H1 (cell line): ENCODE results near the gene GTPBP6. TPM values are rescaled to one million over a fixed set of nuclear protein-coding genes. Genes with fewer than 3 reads are reported as not detected.

Experiments
- CTCF ChIA-PET: fragments of 300-600 bp; sonication (Branson Sonifier 250); formaldehyde crosslinking; loops from one replicate; lab custom pipeline; 2021; ENCODE audit not compliant: partially characterized antibody; lab: Charles Lee
- POLR2A ChIA-PET: fragments of 300-600 bp; sonication (Branson Sonifier 250); formaldehyde crosslinking; loops from one replicate; lab custom pipeline; 2021; ENCODE audit warnings: inconsistent platforms; ENCODE audit not compliant: partially characterized antibody; lab: Charles Lee
- DNase-seq, 2 experiments: peaks; one replicate each; pipeline versions ENCODE4 v3.0.0 to v3.0.0-alpha.2; 2010 to 2022; ENCODE audit warnings: low spot score in 2 of 2, low read depth in 1 of 2, mixed read lengths in 1 of 2
- FAIRE-seq: peaks from 2 replicates; lab custom pipeline; 2011; peaks lifted over from hg19 to GRCh38; lab: Jason Lieb, UNC
- H2AFZ ChIP-seq: 2 replicates; pipeline ENCODE4 v1.8.1; 2012; ENCODE audit warnings: low read length, inconsistent platforms
- H2AK5ac ChIP-seq: 2 replicates; pipeline ENCODE4 v1.6.1; 2013; ENCODE audit warnings: low read depth, low read length
- H2BK120ac ChIP-seq: replicated peaks from 2 replicates; pipeline ENCODE3; 2013; ENCODE audit warnings: low read depth, low read length, inconsistent platforms
- H2BK12ac ChIP-seq: 2 replicates; pipeline ENCODE4 v1.6.1; 2013; ENCODE audit warnings: low read depth, low read length
- H2BK15ac ChIP-seq: 2 replicates; pipeline ENCODE4 v1.6.1; 2013; ENCODE audit warnings: low read length
- H2BK20ac ChIP-seq: 2 replicates; pipeline ENCODE4 v1.6.1; 2013; ENCODE audit warnings: low read length
- H2BK5ac ChIP-seq: 2 replicates; pipeline ENCODE4 v1.6.1; 2013; ENCODE audit warnings: low read depth, low read length
- H3K14ac ChIP-seq: 2 replicates; pipeline ENCODE4 v1.6.1; 2013; ENCODE audit warnings: inconsistent platforms; ENCODE audit not compliant: insufficient read length
- H3K18ac ChIP-seq: 2 replicates; pipeline ENCODE4 v1.6.1; 2013; ENCODE audit warnings: low read length; ENCODE audit errors: extremely low read depth
- H3K23ac ChIP-seq: 2 replicates; pipeline ENCODE4 v1.6.1; 2013; ENCODE audit warnings: inconsistent platforms; ENCODE audit not compliant: insufficient read length
- H3K23me2 ChIP-seq: 2 replicates; pipeline ENCODE4 v1.6.1; 2013; ENCODE audit warnings: low read depth, low read length
- H3K27ac ChIP-seq: 2 replicates; pipeline ENCODE4 v1.6.1; 2011; ENCODE audit warnings: low read depth, low read length, inconsistent platforms
- H3K27me3 ChIP-seq, 4 experiments: replicated peaks in 1 of 4; 1 replicate in 1 of 4; 2 replicates in 3 of 4; pipeline versions ENCODE4 v1.6.1 to v1.8.1; 2011 to 2013; ENCODE audit warnings: low read length in 3 of 4, mild to moderate bottlenecking in 3 of 4, inconsistent platforms in 2 of 4, mixed read lengths in 2 of 4, moderate library complexity in 1 of 4; ENCODE audit not compliant: control insufficient read depth in 3 of 4, insufficient read depth in 3 of 4; ENCODE audit errors: extremely low read depth in 1 of 4
- H3K36me3 ChIP-seq, 4 experiments: 2 replicates each; pipeline versions ENCODE4 v1.6.1 to v1.8.1; 2011 to 2013; ENCODE audit warnings: mild to moderate bottlenecking in 4 of 4, low read length in 3 of 4, moderate library complexity in 2 of 4, control low read depth in 1 of 4, inconsistent platforms in 1 of 4; ENCODE audit not compliant: insufficient read depth in 4 of 4, control insufficient read depth in 2 of 4
- H3K4ac ChIP-seq: replicated peaks from 2 replicates; pipeline ENCODE3; 2013; ENCODE audit warnings: low read length, low read depth, mixed read lengths, inconsistent platforms; ENCODE audit not compliant: insufficient read length
- H3K4me1 ChIP-seq, 4 experiments: replicated peaks in 1 of 4; 1 replicate in 1 of 4; 2 replicates in 3 of 4; pipeline versions ENCODE4 v1.6.1 to v1.8.1; 2011 to 2013; ENCODE audit warnings: low read length in 3 of 4, inconsistent platforms in 2 of 4, mixed read lengths in 1 of 4; ENCODE audit not compliant: insufficient read depth in 4 of 4, control insufficient read depth in 3 of 4
- H3K4me2 ChIP-seq, 2 experiments: 2 replicates each; pipeline versions ENCODE4 v1.6.1 to v1.8.1; 2011 to 2013; ENCODE audit warnings: low read depth in 2 of 2, low read length in 2 of 2, control low read depth in 1 of 2, inconsistent platforms in 1 of 2, mild to moderate bottlenecking in 1 of 2; ENCODE audit not compliant: insufficient read depth in 1 of 2
- H3K4me3 ChIP-seq, 4 experiments: fragments of 200-600, 300-600 bp in 1 of 4; sonication (generic), shearing (Covaris generic), sonication (Bioruptor Twin) in 1 of 4; 2 replicates each; pipeline versions ENCODE4 v1.5.1 to v1.8.1; 2011 to 2016; ENCODE audit warnings: low read length in 4 of 4, low read depth in 3 of 4, control low read depth in 2 of 4, inconsistent platforms in 2 of 4, mild to moderate bottlenecking in 2 of 4, mixed read lengths in 1 of 4, moderate library complexity in 1 of 4; ENCODE audit not compliant: insufficient read depth in 2 of 4; ENCODE audit errors: extremely low read depth in 1 of 4
- H3K56ac ChIP-seq: replicated peaks from 2 replicates; pipeline ENCODE3; 2013; ENCODE audit warnings: low read depth, mild to moderate bottlenecking, mixed read lengths, low read length, inconsistent platforms; ENCODE audit not compliant: insufficient read length
- H3K79me1 ChIP-seq: 2 replicates; pipeline ENCODE4 v1.6.1; 2013; ENCODE audit warnings: low read depth, low read length, control low read depth
- H3K79me2 ChIP-seq, 2 experiments: 2 replicates each; pipeline versions ENCODE4 v1.6.1 to v1.8.1; 2012 to 2013; ENCODE audit warnings: low read length in 2 of 2, mild to moderate bottlenecking in 2 of 2, inconsistent platforms in 1 of 2; ENCODE audit not compliant: insufficient read depth in 2 of 2, control insufficient read depth in 1 of 2
- H3K9ac ChIP-seq, 4 experiments: replicated peaks in 1 of 4; 1 replicate in 1 of 4; 2 replicates in 3 of 4; pipeline versions ENCODE4 v1.6.1 to v1.8.1; 2011 to 2013; ENCODE audit warnings: low read depth in 3 of 4, low read length in 3 of 4, control low read depth in 2 of 4, mild to moderate bottlenecking in 2 of 4, moderate library complexity in 2 of 4, inconsistent platforms in 1 of 4; ENCODE audit errors: extremely low read depth in 1 of 4
- H3K9me3 ChIP-seq, 2 experiments: 2 replicates each; pipeline versions ENCODE4 v1.6.1 to v1.8.1; 2012 to 2013; ENCODE audit warnings: mild to moderate bottlenecking in 2 of 2, moderate library complexity in 2 of 2, control low read depth in 1 of 2, inconsistent platforms in 1 of 2, low read depth in 1 of 2, low read length in 1 of 2, mixed read lengths in 1 of 2; ENCODE audit not compliant: insufficient read depth in 2 of 2
- H4K20me1 ChIP-seq, 2 experiments: replicated peaks in 1 of 2; 2 replicates each; pipeline versions ENCODE3 to v1.8.1; 2011 to 2013; ENCODE audit warnings: inconsistent platforms in 2 of 2, low read length in 2 of 2, mild to moderate bottlenecking in 1 of 2; ENCODE audit not compliant: insufficient read depth in 2 of 2, control insufficient read depth in 1 of 2
- H4K5ac ChIP-seq: 2 replicates; pipeline ENCODE4 v1.6.1; 2013; ENCODE audit warnings: low read length, low read depth, mixed read lengths, inconsistent platforms; ENCODE audit not compliant: insufficient read length
- H4K8ac ChIP-seq: 2 replicates; pipeline ENCODE4 v1.8.0; 2013; ENCODE audit warnings: mild to moderate bottlenecking, moderate library complexity, low read length, inconsistent platforms; ENCODE audit not compliant: insufficient read depth; ENCODE audit errors: extremely low read depth
- H4K91ac ChIP-seq: replicated peaks from 2 replicates; pipeline ENCODE3; 2013; ENCODE audit warnings: low read length, mixed read lengths, inconsistent platforms; ENCODE audit not compliant: insufficient read length
- BCL11A ChIP-seq, 2 experiments: IDR thresholded peaks; one replicate each; pipeline ENCODE4 v1.6.1; 2011; ENCODE audit warnings: low read depth in 2 of 2, low read length in 2 of 2, mild to moderate bottlenecking in 2 of 2
- EGR1 ChIP-seq: IDR thresholded peaks from 2 replicates; pipeline ENCODE4 v1.6.1; 2011; ENCODE audit warnings: low read depth, low read length, borderline replicate concordance
- EZH2 ChIP-seq: fragments of 200-600 bp; sonication (generic); IDR thresholded peaks from 2 replicates; pipeline ENCODE4 v1.7.1; 2012; ENCODE audit warnings: low read depth, mild to moderate bottlenecking, moderate library complexity, low read length, inconsistent platforms; ENCODE audit not compliant: severe bottlenecking
- FOSL1 ChIP-seq: IDR thresholded peaks from 2 replicates; pipeline ENCODE4 v1.6.1; 2011; ENCODE audit warnings: mild to moderate bottlenecking, low read depth, low read length, moderate library complexity; ENCODE audit not compliant: insufficient read depth
- KDM5A ChIP-seq: fragments of 200-600 bp; IDR thresholded peaks from 2 replicates; pipeline ENCODE4 v1.7.1; 2012; ENCODE audit warnings: mild to moderate bottlenecking, low read length, inconsistent platforms, mixed read lengths
- NRF1 ChIP-seq: IDR thresholded peaks from 2 replicates; pipeline ENCODE4 v1.6.1; 2011; ENCODE audit warnings: mild to moderate bottlenecking, low read depth, low read length, improper control_type of control experiment
- POU5F1 ChIP-seq: IDR thresholded peaks from 2 replicates; pipeline ENCODE4 v1.6.1; 2011; ENCODE audit warnings: low read depth, mild to moderate bottlenecking, low read length, moderate library complexity
- SP2 ChIP-seq: IDR thresholded peaks from 2 replicates; pipeline ENCODE4 v1.6.1; 2012; ENCODE audit warnings: mild to moderate bottlenecking, low read length, inconsistent platforms
- SP4 ChIP-seq: IDR thresholded peaks from 2 replicates; pipeline ENCODE4 v1.6.1; 2012; ENCODE audit warnings: low read length, inconsistent platforms
- SUZ12 ChIP-seq: fragments of 200-600 bp; sonication (generic); IDR thresholded peaks from 2 replicates; pipeline ENCODE4 v1.6.1; 2012; ENCODE audit warnings: mild to moderate bottlenecking, inconsistent platforms, low read length, moderate library complexity, mixed read lengths
- TEAD4 ChIP-seq: IDR thresholded peaks from 2 replicates; pipeline ENCODE4 v1.6.1; 2012; ENCODE audit warnings: low read depth, low read length, inconsistent platforms, mixed read lengths
- WGBS, 2 experiments: shearing (Covaris generic) in 1 of 2; methylation state at CpG; one replicate each; pipeline versions ENCODE4 v1.1.6 to v1.1.7; 2013 to 2015; ENCODE audit warnings: low lambda C conversion rate in 2 of 2, mixed read lengths in 2 of 2, inconsistent platforms in 1 of 2, low coverage in 1 of 2, missing lambda C conversion rate in 1 of 2; ENCODE audit not compliant: insufficient replicate concordance in 2 of 2, insufficient coverage in 1 of 2, insufficient read length in 1 of 2; ENCODE audit errors: extremely low coverage in 1 of 2, missing lambda C conversion rate in 1 of 2; 5-methylcytosine and 5-hydroxymethylcytosine counted together
- polyA plus RNA-seq, 7 experiments: library from polyadenylated mRNA; depleted of rRNA in 3 of 7; stranded (reverse) in 5 of 7; unstranded in 2 of 7; fragments of >200 nt in 5 of 7; fragments of 200-250 nt in 2 of 7; gene quantifications; 1 replicate in 5 of 7; 2 replicates in 1 of 7; 4 replicates in 1 of 7; pipeline versions ENCODE4 v1.2.1 to v1.2.3, GENCODE V29; 2011 to 2013; ENCODE audit warnings: missing spikeins in 2 of 7, mixed read lengths in 2 of 7
- total RNA-seq: library from RNA; stranded (reverse); fragmentation: NEBNext Ultra II Directional; extraction: Animal tissue kit (Norgen Biotek cat#: 25700); gene quantifications from 2 replicates; pipeline ENCODE4 v1.2.1, GENCODE V29; 2021
- TF ChIP-seq, protein P1 (sequence below): IDR thresholded peaks from 2 replicates; pipeline ENCODE4 v1.6.1; 2012; ENCODE audit warnings: inconsistent platforms
- TF ChIP-seq, protein P2 (sequence below): IDR thresholded peaks from 2 replicates; pipeline ENCODE4 v1.6.1; 2012; ENCODE audit warnings: low read length, inconsistent platforms

GTPBP6 gene
- total and polyA plus RNA-seq, 2 of the 8 experiments (the other 6 are each of a cell fraction or from before 2014, with no cell fraction given), result 33.9 to 57.1 TPM

DNA sequence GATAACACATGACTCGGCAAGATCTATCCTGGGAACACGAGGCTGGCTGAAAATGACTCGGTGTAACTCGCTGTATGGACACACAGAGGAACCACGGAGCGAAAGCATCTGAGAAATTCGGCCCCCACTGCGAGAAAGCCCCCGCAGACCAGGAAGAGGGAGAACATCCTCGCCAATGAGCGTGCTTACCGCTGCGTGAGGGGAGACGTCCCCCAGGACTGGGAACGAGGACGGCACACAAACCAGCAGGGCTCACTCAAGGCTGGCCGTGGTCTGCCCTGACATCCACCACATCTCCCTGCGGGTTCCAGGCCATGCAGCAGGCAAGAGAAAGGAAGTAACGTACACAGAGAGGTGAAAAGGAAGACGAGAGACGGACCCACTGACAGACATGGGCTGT is 17.6 kb upstream of the GTPBP6 start:
- no peak overlapping the region for H3K23ac ChIP-seq
- no peaks in the 10 kb centered on the region for H3K79me2 ChIP-seq
- no peak for FAIRE-seq
- H3K79me1 ChIP-seq, result no peaks in the 10 kb centered on the region; the same call in 1 of the 2 replicates
- H3K27ac ChIP-seq, result no peak overlapping the region
- no peak overlapping the region for H2AFZ ChIP-seq
- H4K20me1 ChIP-seq, result peaks cover 0 to 14% of the 10 kb centered on the region in 2 experiments
- H3K27me3 ChIP-seq, result no peaks in the 10 kb centered on the region
- H3K36me3 ChIP-seq, result peaks cover 5 to 45% (median 20%) of the 10 kb centered on the region in 4 experiments; a peak in 5 of 8 replicates
- H3K9me3 ChIP-seq, result no peaks in the 10 kb centered on the region; a peak in 1 of 4 replicates
- no peak overlapping the region for H2BK15ac ChIP-seq
- H3K14ac ChIP-seq, result no peak overlapping the region
- no peak overlapping the region for H2BK20ac ChIP-seq
- H3K4me1 ChIP-seq, result peaks cover 0 to 2% (median under 1%) of the 10 kb centered on the region in 4 experiments; a peak in 3 of 7 replicates
- CTCF ChIA-PET, result no interaction called here
- no peak overlapping the region for H2BK12ac ChIP-seq
- 86% methylated on average over 19 of the region's 21 CpGs; no CpG with 5 or more reads in 1 of the 2 experiments for whole genome bisulfite sequencing, 2 experiments
- no peak overlapping the region for H4K8ac ChIP-seq
- no peaks in the 10 kb centered on the region for H3K23me2 ChIP-seq
- H3K18ac ChIP-seq, result no peak overlapping the region
- H2BK120ac ChIP-seq, result no peak overlapping the region
- POLR2A ChIA-PET, result no interaction called here
- H3K4me2 ChIP-seq, result no peak overlapping the region
- H2AK5ac ChIP-seq, result no peak overlapping the region
- no peak overlapping the region for H3K4me3 ChIP-seq
- H4K91ac ChIP-seq, result no peak overlapping the region
- H3K4ac ChIP-seq, result no peak overlapping the region
- no peak for DNase-seq
- H2BK5ac ChIP-seq, result peak overlapping the region; percentile 30; the same call in 1 of the 2 replicates
- no peak overlapping the region for H3K56ac ChIP-seq
- H4K5ac ChIP-seq, result no peak overlapping the region
- H3K9ac ChIP-seq, result no peak overlapping the region
- TF ChIP-seq BCL11A (IDR thresholded peaks at IDR 0.05; ENCODE audit: low read depth in 2 of 2, low read length in 2 of 2) (no peak), SUZ12 (no peak), POU5F1 (no peak), NRF1 (no peak), SP2 (no peak), EZH2 (no peak), TEAD4 (no peak), EGR1 (no peak), KDM5A (no peak), SP4 (no peak), FOSL1 (no peak)
- TF ChIP-seq, protein P1, sequence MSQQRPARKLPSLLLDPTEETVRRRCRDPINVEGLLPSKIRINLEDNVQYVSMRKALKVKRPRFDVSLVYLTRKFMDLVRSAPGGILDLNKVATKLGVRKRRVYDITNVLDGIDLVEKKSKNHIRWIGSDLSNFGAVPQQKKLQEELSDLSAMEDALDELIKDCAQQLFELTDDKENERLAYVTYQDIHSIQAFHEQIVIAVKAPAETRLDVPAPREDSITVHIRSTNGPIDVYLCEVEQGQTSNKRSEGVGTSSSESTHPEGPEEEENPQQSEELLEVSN, result no peak
- TF ChIP-seq, protein P2, sequence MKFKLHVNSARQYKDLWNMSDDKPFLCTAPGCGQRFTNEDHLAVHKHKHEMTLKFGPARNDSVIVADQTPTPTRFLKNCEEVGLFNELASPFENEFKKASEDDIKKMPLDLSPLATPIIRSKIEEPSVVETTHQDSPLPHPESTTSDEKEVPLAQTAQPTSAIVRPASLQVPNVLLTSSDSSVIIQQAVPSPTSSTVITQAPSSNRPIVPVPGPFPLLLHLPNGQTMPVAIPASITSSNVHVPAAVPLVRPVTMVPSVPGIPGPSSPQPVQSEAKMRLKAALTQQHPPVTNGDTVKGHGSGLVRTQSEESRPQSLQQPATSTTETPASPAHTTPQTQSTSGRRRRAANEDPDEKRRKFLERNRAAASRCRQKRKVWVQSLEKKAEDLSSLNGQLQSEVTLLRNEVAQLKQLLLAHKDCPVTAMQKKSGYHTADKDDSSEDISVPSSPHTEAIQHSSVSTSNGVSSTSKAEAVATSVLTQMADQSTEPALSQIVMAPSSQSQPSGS, result no peak
